NCI-H2107 (cell line): Measurements from ENCODE around the gene DCLK2.

Experiments
- DNase-seq: peaks from one replicate; lab custom pipeline; 2025; lab: John Stamatoyannopoulos, UW

DCLK2 gene

GRCh38 chr4:150117629-150118028 is 39.4 kb downstream of the DCLK2 start:
- no peak for DNase-seq

GRCh38 chr4:150119492-150119891 is 41.2 kb downstream of the DCLK2 start:
- no peak for DNase-seq

- no peak for DNase-seq
Observed at GRCh38 chr4:150123087-150123486, 44.8 kb downstream of the DCLK2 start.

- DNase-seq = no peak
Observed at GRCh38 chr4:150123796-150124677, 45.8 kb downstream of the DCLK2 start.

GRCh38 chr4:150126201-150126863 is 48.1 kb downstream of the DCLK2 start:
- DNase-seq = no peak

- DNase-seq = no peak
Observed at GRCh38 chr4:150126864-150127203, 48.6 kb downstream of the DCLK2 start.

- no peak for DNase-seq
Observed at GRCh38 chr4:150127757-150128156, 49.5 kb downstream of the DCLK2 start.

GRCh38 chr4:150130933-150131332 is 52.7 kb downstream of the DCLK2 start:
- DNase-seq = no peak

GRCh38 chr4:150131581-150132228 is 53.5 kb downstream of the DCLK2 start:
- no peak for DNase-seq

- DNase-seq = no peak
Observed at GRCh38 chr4:150133605-150134004, 55.4 kb downstream of the DCLK2 start.

GRCh38 chr4:150135134-150135772 is 57.0 kb downstream of the DCLK2 start:
- no peak for DNase-seq

GRCh38 chr4:150136036-150136435 is 57.8 kb downstream of the DCLK2 start:
- DNase-seq = no peak

- DNase-seq = no peak
Observed at GRCh38 chr4:150136481-150136880, 58.2 kb downstream of the DCLK2 start.

- DNase-seq = no peak
Observed at GRCh38 chr4:150139297-150139865, 61.1 kb downstream of the DCLK2 start.

- no peak for DNase-seq
Observed at GRCh38 chr4:150140774-150141400, 62.6 kb downstream of the DCLK2 start.

- no peak for DNase-seq
Observed at GRCh38 chr4:150141756-150142155, 63.5 kb downstream of the DCLK2 start.

- no peak for DNase-seq
Observed at GRCh38 chr4:150142831-150143230, 64.6 kb downstream of the DCLK2 start.

- DNase-seq = no peak
Observed at GRCh38 chr4:150145090-150145945, 67.1 kb downstream of the DCLK2 start.

GRCh38 chr4:150145946-150146340 is 67.7 kb downstream of the DCLK2 start:
- DNase-seq = no peak

- no peak for DNase-seq
Observed at GRCh38 chr4:150149381-150149780, 71.1 kb downstream of the DCLK2 start.

GRCh38 chr4:150150629-150151062 is 72.4 kb downstream of the DCLK2 start:
- DNase-seq = peak; percentile 6
